Retinal pigment epithelial cell (primary cell): ENCODE results near the gene ARHGEF38.

Source experiments
- DNase-seq: peaks from one replicate; pipeline ENCODE4 v3.0.0-alpha.2; 2010; ENCODE audit warnings: low read depth
- H3K4me3 ChIP-seq: 2 replicates; pipeline ENCODE4 v1.5.1; 2011; ENCODE audit warnings: mild to moderate bottlenecking, low read length, control low read depth, moderate library complexity
- TF ChIP-seq, protein P1 (sequence below): conservative IDR thresholded peaks from 2 replicates; pipeline ENCODE4 v1.5.1; 2011; ENCODE audit warnings: low read depth, low read length, control low read depth, inconsistent platforms

The ARHGEF38 gene

DNA sequence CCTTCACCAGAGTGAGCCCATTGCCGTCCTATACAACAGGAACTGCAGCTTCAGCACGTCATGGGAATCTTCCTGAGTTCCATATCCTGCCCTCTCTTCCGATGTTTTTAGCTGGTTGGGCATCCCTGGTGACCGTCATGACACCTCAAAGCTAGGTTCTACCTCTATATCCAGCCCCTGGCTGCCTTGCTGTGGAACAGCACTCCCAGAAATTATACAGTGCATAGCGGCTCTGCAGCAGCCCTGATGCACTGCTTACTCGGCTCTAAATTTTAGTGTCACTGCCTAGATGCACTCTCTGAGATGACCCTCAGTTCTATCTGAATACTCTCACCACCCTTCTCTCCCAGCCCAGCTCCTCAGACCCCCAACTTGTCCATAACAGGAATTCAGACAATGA, 44.3 kb downstream of the ARHGEF38 start:
- no peak overlapping the region for H3K4me3 ChIP-seq
- no peak for DNase-seq
- TF ChIP-seq, protein P1, sequence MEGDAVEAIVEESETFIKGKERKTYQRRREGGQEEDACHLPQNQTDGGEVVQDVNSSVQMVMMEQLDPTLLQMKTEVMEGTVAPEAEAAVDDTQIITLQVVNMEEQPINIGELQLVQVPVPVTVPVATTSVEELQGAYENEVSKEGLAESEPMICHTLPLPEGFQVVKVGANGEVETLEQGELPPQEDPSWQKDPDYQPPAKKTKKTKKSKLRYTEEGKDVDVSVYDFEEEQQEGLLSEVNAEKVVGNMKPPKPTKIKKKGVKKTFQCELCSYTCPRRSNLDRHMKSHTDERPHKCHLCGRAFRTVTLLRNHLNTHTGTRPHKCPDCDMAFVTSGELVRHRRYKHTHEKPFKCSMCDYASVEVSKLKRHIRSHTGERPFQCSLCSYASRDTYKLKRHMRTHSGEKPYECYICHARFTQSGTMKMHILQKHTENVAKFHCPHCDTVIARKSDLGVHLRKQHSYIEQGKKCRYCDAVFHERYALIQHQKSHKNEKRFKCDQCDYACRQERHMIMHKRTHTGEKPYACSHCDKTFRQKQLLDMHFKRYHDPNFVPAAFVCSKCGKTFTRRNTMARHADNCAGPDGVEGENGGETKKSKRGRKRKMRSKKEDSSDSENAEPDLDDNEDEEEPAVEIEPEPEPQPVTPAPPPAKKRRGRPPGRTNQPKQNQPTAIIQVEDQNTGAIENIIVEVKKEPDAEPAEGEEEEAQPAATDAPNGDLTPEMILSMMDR, result no peak

DNA sequence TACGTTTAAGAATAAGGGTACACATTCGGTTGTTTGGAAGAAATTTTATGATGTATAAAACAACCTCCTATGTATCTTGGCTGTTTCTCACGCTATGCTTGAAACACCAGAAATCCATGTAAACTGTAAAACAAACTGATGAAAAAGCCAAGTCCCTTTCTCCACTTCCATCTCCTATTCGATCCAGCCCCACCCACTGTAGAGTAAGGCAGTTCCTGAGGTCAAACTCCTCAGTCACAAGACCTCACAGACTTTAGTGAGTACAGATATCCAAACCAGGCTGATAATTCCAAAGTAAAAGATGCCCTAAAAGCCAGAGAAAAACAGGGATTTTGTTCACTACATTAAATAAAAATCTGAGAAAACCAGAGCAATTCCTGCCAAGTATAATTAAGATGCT, 45.6 kb downstream of the ARHGEF38 start:
- H3K4me3 ChIP-seq, result no peak overlapping the region
- DNase-seq, result no peak
- TF ChIP-seq, protein P1, result no peak

DNA sequence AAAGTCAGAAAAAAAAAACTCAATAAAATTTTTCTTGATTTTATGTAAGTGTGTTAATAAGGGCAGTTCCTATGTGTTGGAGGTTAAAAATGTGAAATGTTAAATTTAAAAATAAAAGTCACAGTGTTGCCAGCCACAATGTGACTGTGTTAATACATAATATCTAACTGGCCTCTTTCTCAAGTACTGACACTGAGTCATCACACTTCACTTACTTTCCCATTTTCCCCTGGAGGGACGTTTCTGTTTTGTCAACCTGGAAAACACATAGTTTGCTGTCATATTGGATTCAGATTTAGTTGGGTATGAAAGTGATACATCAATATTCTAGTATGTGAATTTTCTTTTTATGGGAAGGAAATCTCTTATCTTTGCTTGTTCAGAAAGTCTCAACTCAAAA, 46.4 kb downstream of the ARHGEF38 start:
- TF ChIP-seq, protein P1, result no peak
- no peak overlapping the region for H3K4me3 ChIP-seq
- DNase-seq, result no peak

DNA sequence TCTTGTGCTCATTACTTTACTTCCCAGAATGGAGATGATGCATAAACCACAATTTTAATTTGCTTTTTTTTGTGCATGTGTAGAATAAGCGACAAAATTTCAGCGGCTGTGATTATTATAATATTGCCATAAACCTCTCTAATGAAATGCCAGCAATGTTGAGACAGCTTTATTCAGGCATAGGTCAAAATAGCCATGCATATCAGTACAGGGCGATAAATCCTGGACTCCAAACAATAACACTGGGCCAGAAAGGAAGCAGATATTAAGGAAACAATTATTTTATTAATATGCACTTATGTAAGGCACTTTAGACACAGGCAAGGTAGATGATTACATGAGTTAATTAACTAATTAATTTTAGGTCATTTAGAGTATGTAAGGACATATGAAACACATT, 47.1 kb downstream of the ARHGEF38 start:
- H3K4me3 ChIP-seq, result no peak overlapping the region
- DNase-seq, result no peak
- TF ChIP-seq, protein P1, result no peak

DNA sequence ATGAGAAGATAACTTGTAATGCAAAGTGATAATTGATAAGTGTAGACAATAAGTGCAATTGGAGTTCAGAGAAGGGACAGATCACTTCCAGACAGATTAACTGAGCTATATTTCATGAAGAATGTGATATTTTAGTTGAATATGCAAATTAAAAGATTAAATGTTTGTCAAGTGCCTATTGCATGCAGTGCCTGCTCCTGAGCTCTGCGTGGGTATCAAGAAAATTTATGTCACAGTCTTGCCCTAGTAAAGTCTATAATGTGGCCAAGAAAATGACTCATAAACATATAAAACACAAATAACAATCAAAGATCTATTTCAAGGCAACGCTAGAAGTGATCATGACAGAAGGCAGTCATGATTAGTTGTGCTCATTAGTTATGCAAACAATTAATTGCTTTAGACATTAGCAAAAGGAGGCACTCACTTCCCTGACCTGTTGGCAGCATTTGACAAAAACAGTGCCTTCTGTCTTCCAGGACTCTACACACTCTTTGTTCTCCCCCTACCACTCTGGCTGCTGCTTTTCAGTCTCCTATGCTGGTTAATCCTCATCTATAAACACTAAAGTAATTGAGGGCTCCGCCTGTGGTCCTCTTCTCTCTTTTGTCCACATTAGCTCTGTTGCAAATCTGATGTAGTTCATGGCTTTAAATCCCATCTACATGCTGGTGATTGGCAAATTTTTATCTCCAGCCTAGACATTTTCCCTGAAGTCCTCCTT, 47.7 kb downstream of the ARHGEF38 start:
- TF ChIP-seq, protein P1, result no peak
- no peak overlapping the region for H3K4me3 ChIP-seq
- DNase-seq, result no peak

DNA sequence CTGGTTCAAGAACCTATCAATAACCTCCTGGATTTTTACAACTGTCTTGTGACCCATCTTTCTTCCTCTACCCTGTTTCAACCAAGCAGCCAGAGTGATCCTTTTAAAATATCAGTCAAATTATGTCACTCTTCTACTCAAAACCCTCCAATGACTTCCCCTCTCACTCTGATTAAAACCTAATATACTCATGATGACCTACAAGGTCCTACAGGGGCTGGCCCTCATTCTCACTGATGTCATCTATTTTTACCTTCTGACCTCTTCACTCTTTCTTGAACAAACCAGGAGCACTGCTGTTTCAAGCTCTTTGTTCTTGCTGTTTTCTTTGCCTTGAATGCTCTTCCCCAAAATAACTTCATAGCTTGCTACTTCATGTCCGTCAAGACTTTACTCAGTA, 48.5 kb downstream of the ARHGEF38 start:
- no peak for DNase-seq
- no peak overlapping the region for H3K4me3 ChIP-seq
- TF ChIP-seq, protein P1, result no peak

DNA sequence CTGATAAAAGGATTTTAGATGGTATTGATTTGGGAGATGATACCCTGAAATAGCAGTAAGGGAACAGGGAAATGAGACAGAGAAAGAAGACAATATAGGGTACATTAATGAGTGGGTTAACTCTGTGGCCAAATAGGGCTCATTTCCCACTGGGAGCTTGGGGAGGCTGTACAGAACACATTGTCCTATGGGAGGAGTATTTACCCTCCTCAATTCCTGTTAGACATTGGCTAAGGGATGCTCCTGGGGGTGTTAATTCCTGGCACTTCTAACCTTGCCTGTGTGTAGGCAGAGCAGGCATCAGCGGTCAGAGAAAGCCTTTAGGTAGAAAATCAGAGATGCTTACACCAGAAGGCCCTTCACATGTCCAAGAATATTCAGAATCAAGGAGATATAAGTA, 49.0 kb downstream of the ARHGEF38 start:
- no peak for DNase-seq
- TF ChIP-seq, protein P1, result no peak
- H3K4me3 ChIP-seq, result no peak overlapping the region
